Epithelial cell of proximal tubule (primary cell): ENCODE measurements around the gene TMEM107. TPM values are rescaled to one million over a fixed set of nuclear protein-coding genes. Genes with fewer than 3 reads are reported as not detected.
A peak's percentile ranks its signal among the peaks of the same experiment; 100 is the strongest.

Source experiments
- DNase-seq: peaks from one replicate; pipeline ENCODE4 v3.0.0-alpha.2; 2011; ENCODE audit warnings: low read depth
- H3K4me3 ChIP-seq: 2 replicates; pipeline ENCODE4 v1.5.1; 2011; ENCODE audit warnings: low read depth, mild to moderate bottlenecking, low read length
- CTCF ChIP-seq: conservative IDR thresholded peaks from 2 replicates; pipeline ENCODE4 v1.5.1; 2012; ENCODE audit warnings: low read depth, mild to moderate bottlenecking, low read length
- total RNA-seq: library from RNA; depleted of rRNA; stranded (reverse); fragments of >200 nt; gene quantifications from 2 replicates; pipeline ENCODE4 v1.2.3, GENCODE V29; 2015

The TMEM107 gene
- total RNA-seq, 1 donor from 2014 or later: 24.3 TPM

DNA sequence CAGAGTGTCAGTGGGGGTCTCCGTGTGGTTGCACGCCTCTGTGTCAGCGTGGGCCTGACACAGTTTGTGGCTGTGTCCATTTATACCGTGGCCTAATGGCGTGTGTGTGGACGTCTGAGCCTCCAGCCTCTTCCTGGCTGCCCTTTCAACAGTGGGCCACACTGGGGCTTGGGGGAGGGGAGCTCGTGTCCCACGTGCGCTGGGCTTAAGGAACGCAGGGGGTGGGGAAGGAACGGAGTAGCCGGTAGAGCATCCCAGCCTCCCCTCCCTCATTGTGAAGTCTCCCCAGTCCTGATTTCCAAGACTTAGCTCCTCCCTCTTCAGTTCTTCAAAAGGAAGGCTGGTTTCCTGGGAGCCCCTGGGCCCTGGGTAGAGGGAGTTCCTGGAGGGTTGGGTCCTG lies 42.8 kb downstream of the TMEM107 start:
- DNase-seq: no peak
- H3K4me3 ChIP-seq: no peak overlapping the region
- TF ChIP-seq CTCF: no peak

GRCh38 chr17:8131844-8132441 lies 44.2 kb downstream of the TMEM107 start:
- no peak for TF ChIP-seq CTCF
- no peak for DNase-seq
- no peak overlapping the region for H3K4me3 ChIP-seq

DNA sequence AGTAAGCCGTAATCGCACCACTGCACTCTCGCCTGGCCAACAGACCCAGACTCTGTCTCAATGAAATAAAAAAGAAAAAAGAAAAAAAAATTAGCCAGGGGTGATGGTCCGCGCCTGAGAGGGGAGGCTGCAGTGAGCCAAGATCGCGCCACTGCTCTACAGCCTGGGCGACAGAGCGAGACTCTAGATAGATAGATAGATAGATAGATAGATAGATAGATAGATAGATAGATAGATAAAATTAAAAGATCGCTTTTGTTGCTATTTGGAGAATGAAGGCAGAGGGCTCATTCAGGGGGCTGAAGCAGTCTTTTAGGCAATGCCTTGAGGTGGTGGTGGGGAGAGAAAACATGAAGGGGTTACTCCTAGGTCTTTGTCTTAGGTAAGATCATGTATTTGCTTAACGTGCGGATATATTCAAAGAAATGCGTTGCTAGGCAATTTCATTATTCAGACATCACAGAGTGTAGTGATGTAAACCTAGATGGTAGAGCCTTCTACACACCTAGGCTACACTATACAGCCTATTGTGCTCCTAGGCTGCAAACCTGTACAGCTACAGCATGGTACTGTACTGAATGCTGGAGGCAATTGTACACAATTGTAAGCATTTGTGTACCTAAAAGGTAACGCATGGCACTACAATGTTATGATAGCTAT lies 47.9 kb downstream of the TMEM107 start:
- H3K4me3 ChIP-seq: no peak overlapping the region
- TF ChIP-seq CTCF: no peak
- no peak for DNase-seq

GRCh38 chr17:8126491-8127066 lies 49.6 kb downstream of the TMEM107 start:
- peak overlapping the region; percentile 72 for H3K4me3 ChIP-seq
- DNase-seq: no peak
- TF ChIP-seq CTCF: no peak

GRCh38 chr17:8125947-8126490 lies 50.2 kb downstream of the TMEM107 start:
- no peak for DNase-seq
- no peak for TF ChIP-seq CTCF
- H3K4me3 ChIP-seq: peak overlapping the region; percentile 72

GRCh38 chr17:8125154-8125946 lies 50.8 kb downstream of the TMEM107 start:
- TF ChIP-seq CTCF: no peak
- peak overlapping the region; percentile 72 for H3K4me3 ChIP-seq
- no peak for DNase-seq
